Measurements from ENCODE around the gene ARL3.

Gene ARL3

DNA sequence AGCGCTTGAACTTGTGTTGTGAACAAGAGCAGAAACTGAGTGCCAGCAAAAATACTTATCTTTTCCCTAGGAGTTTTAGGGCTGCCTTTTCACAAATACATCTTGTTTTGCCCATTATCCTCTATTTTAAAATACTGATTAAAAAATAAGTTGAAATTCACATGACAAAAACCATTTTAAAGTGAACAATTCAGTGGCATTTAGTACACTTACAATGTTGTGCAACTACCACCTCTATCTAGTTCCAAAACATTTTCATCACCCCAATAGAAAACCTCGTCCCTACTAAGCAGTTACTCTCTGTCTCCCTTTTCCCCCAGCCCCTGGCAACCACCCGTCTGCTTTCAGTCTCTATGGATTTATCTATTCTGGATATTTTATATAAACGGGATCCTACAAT is 31.0 kb upstream of the ARL3 start:
- no peak for DNase-seq (ENCODE audit: low spot score)
- H3K36me3 ChIP-seq (replicated peaks in 1 of 2; ENCODE audit: control insufficient read depth in 2 of 2, insufficient read depth in 2 of 2, low read length in 2 of 2) = no peaks in the 10 kb centered on the region
- H3K4me1 ChIP-seq (ENCODE audit: control insufficient read depth in 2 of 2, insufficient read depth in 1 of 2, low read depth in 1 of 2, low read length in 2 of 2) = peaks cover 6% of the 10 kb centered on the region in 2 donors
- H2AK5ac ChIP-seq (ENCODE audit: low read depth, low read length) = no peak overlapping the region
- no peak overlapping the region for H3K9ac ChIP-seq (ENCODE audit: low read depth, low read length, poor library complexity)
- no peak overlapping the region for H3K4ac ChIP-seq (ENCODE audit: low read length)
- H3K14ac ChIP-seq (ENCODE audit: low read length) = no peak overlapping the region
- no peak overlapping the region for H3K23ac ChIP-seq (ENCODE audit: low read depth, low read length, poor library complexity)
- peaks cover 5% of the 10 kb centered on the region for H3K79me1 ChIP-seq (ENCODE audit: low read depth, low read length)
- H3K4me2 ChIP-seq (ENCODE audit: insufficient read depth, low read length, poor library complexity, severe bottlenecking) = no peak overlapping the region
- no peak overlapping the region for H4K8ac ChIP-seq (ENCODE audit: low read depth, low read length)
- no peak overlapping the region for H2BK12ac ChIP-seq (ENCODE audit: low read length)
- no peak overlapping the region for H4K91ac ChIP-seq (ENCODE audit: low read depth, low read length, poor library complexity)
- no peak overlapping the region for H2BK15ac ChIP-seq (ENCODE audit: low read length)
- no peak overlapping the region for H2BK5ac ChIP-seq (ENCODE audit: low read length)
- H3K27me3 ChIP-seq (ENCODE audit: control insufficient read depth in 3 of 3, insufficient read depth in 3 of 3, low read depth in 1 of 3, low read length in 3 of 3) = no peaks in the 10 kb centered on the region
- H3K9me3 ChIP-seq (replicated peaks in 1 of 2; ENCODE audit: control insufficient read depth in 2 of 2, insufficient read depth in 1 of 2, low read depth in 1 of 2, low read length in 2 of 2) = no peaks in the 10 kb centered on the region
- H2BK120ac ChIP-seq (ENCODE audit: low read depth, low read length) = no peak overlapping the region
- no peak overlapping the region for H2AFZ ChIP-seq (ENCODE audit: low read length)
- peak overlapping the region in 1 of 2 donors; percentile 82 for H3K4me3 ChIP-seq (ENCODE audit: low read length in 2 of 2)
- WGBS, 2 donors (ENCODE audit: extremely low coverage in 2 of 2, insufficient read length in 2 of 2, insufficient replicate concordance in 1 of 2) = no CpG with 5 or more reads among the region's 4 CpGs
- H3K27ac ChIP-seq (replicated peaks; ENCODE audit: low read length) = no peak overlapping the region
- no peak overlapping the region for H3K18ac ChIP-seq (ENCODE audit: low read length)

DNA sequence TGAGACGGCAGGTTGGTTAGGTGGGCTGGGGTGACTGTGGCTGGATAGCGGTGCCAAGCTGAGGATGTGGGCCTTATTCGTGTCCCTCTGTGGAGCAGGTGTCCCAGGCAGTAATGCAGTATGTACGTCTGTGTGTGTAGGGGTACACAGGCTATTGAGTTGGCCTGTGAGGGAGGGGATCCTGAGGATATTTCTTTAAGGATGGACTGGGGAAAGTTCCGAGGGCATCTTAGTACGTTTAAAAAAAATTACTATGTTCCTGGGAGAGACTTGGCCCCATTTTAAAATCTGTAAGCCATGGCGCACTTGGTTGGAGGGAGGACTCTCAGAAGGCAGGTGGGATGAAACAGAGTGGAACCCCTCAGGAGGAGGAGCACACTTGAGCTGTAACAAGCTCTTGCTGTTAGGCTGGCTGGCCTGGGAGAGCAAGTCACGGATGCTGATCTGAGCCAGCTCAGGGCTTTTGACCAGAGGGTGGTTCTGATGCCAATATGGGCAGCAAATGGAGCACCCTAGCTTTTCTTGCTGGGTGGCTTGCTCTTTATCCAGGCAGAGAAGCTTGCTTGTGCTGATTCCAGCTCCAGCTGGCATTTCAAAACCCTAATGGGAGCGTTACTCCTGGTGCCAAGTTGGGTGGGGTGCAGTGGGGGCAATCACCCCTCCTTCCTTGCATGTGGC is 30.3 kb upstream of the ARL3 start:
- no peaks in the 10 kb centered on the region for H3K27me3 ChIP-seq (ENCODE audit: control insufficient read depth in 3 of 3, insufficient read depth in 3 of 3, low read depth in 1 of 3, low read length in 3 of 3)
- peak overlapping the region; percentile 79 for H2AFZ ChIP-seq (ENCODE audit: low read length)
- H3K4ac ChIP-seq (ENCODE audit: low read length) = no peak overlapping the region
- no peak for DNase-seq (ENCODE audit: low spot score)
- H3K27ac ChIP-seq (replicated peaks; ENCODE audit: low read length) = no peak overlapping the region
- no peak overlapping the region for H4K8ac ChIP-seq (ENCODE audit: low read depth, low read length)
- WGBS, 2 donors (ENCODE audit: extremely low coverage in 2 of 2, insufficient read length in 2 of 2, insufficient replicate concordance in 1 of 2) = no CpG with 5 or more reads among the region's 9 CpGs
- H3K4me2 ChIP-seq (ENCODE audit: insufficient read depth, low read length, poor library complexity, severe bottlenecking) = peak overlapping the region; percentile 73
- H3K4me1 ChIP-seq (ENCODE audit: control insufficient read depth in 2 of 2, insufficient read depth in 1 of 2, low read depth in 1 of 2, low read length in 2 of 2) = peaks cover 6% of the 10 kb centered on the region in 2 donors
- H3K36me3 ChIP-seq (replicated peaks in 1 of 2; ENCODE audit: control insufficient read depth in 2 of 2, insufficient read depth in 2 of 2, low read length in 2 of 2) = no peaks in the 10 kb centered on the region
- H2BK120ac ChIP-seq (ENCODE audit: low read depth, low read length) = no peak overlapping the region
- H3K79me1 ChIP-seq (ENCODE audit: low read depth, low read length) = peaks cover 5% of the 10 kb centered on the region
- no peak overlapping the region for H2BK12ac ChIP-seq (ENCODE audit: low read length)
- peak overlapping the region; percentile 9 for H3K14ac ChIP-seq (ENCODE audit: low read length)
- H3K9me3 ChIP-seq (replicated peaks in 1 of 2; ENCODE audit: control insufficient read depth in 2 of 2, insufficient read depth in 1 of 2, low read depth in 1 of 2, low read length in 2 of 2) = no peaks in the 10 kb centered on the region
- peak overlapping the region; percentile 83 for H3K23ac ChIP-seq (ENCODE audit: low read depth, low read length, poor library complexity)
- peak overlapping the region; percentile 83 for H2AK5ac ChIP-seq (ENCODE audit: low read depth, low read length)
- peak overlapping the region; percentile 82 to 98 for H3K4me3 ChIP-seq (ENCODE audit: low read length in 2 of 2)
- peak overlapping the region; percentile 80 for H3K18ac ChIP-seq (ENCODE audit: low read length)
- peak overlapping the region; percentile 96 for H3K9ac ChIP-seq (ENCODE audit: low read depth, low read length, poor library complexity)
- H4K91ac ChIP-seq (ENCODE audit: low read depth, low read length, poor library complexity) = no peak overlapping the region
- H2BK5ac ChIP-seq (ENCODE audit: low read length) = peak overlapping the region; percentile 32
- H2BK15ac ChIP-seq (ENCODE audit: low read length) = no peak overlapping the region

DNA sequence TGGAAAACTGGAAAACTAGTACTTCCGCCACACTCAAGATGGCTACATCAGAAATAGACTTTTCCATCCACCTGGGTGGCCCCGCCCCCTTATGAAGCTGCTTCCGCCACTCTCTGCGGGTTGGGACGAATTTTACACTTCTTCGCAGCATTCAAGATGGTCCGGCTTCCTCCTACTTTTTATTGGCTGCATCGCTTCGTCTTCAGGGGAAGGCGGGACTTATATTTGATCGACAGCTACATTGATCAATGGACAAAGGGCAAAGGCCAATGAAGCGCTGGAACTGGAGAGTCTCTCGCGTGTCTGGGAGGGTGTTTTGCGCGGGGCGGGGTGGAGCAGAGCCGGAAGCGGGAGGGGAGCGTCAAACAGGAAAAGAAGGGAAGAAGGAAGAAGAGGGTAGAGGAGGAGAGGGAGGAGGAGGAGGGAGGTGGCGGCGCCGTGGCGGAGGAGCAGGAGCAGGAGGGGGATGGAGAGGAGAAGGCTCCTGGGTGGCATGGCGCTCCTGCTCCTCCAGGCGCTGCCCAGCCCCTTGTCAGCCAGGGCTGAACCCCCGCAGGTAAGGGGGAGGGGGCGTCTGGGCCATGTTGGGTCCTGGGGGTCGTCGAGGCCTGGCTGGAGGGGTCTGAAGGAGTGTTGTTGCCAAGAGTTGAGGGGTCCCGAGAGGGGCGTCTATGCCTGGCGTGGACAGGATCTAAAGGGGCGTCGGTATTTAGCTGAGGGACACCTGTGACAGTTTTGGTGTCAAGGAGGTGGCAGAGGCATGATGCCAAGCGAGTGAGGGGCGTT is 29.6 kb upstream of the ARL3 start, which contains the start of gene WBP1L:
TSS of gene WBP1L (plus strand) at position 361 of the 786 bp plus-strand sequence. CDS start at position 467, 106 bp downstream.
- Histone ChIP-seq H4K8ac (ENCODE audit: low read depth, low read length) (no peak within 1 kb of the TSS), H2BK120ac (ENCODE audit: low read depth, low read length) (no peak within 1 kb of the TSS), H2BK12ac (ENCODE audit: low read length) (no peak within 1 kb of the TSS), H2BK5ac (ENCODE audit: low read length) (peak within 1 kb of the TSS; percentile 32), H3K79me1 (ENCODE audit: low read depth, low read length) (peaks cover 5% of the 10 kb centered on the region), H2BK15ac (ENCODE audit: low read length) (no peak within 1 kb of the TSS), H3K4ac (ENCODE audit: low read length) (no peak within 1 kb of the TSS), H2AFZ (ENCODE audit: low read length) (peak within 1 kb of the TSS; percentile 79), H3K14ac (ENCODE audit: low read length) (peak within 1 kb of the TSS; percentile 9), H3K9ac (ENCODE audit: low read depth, low read length, poor library complexity) (peak within 1 kb of the TSS; percentile 96), H3K23ac (ENCODE audit: low read depth, low read length, poor library complexity) (peak within 1 kb of the TSS; percentile 83), H4K91ac (ENCODE audit: low read depth, low read length, poor library complexity) (no peak within 1 kb of the TSS), H3K4me3 (ENCODE audit: low read length in 2 of 2) (peak within 1 kb of the TSS; percentile 82 to 98), H3K18ac (ENCODE audit: low read length) (peak within 1 kb of the TSS; percentile 80), H2AK5ac (ENCODE audit: low read depth, low read length) (peak within 1 kb of the TSS; percentile 83), H3K4me1 (ENCODE audit: control insufficient read depth in 2 of 2, insufficient read depth in 1 of 2, low read depth in 1 of 2, low read length in 2 of 2) (peaks cover 6% of the 10 kb centered on the region in 2 donors), H3K27ac (replicated peaks; ENCODE audit: low read length) (no peak within 1 kb of the TSS), H3K9me3 (replicated peaks in 1 of 2; ENCODE audit: control insufficient read depth in 2 of 2, insufficient read depth in 1 of 2, low read depth in 1 of 2, low read length in 2 of 2) (no peaks in the 10 kb centered on the region), H3K4me2 (ENCODE audit: insufficient read depth, low read length, poor library complexity, severe bottlenecking) (peak within 1 kb of the TSS; percentile 73), H3K36me3 (replicated peaks in 1 of 2; ENCODE audit: control insufficient read depth in 2 of 2, insufficient read depth in 2 of 2, low read length in 2 of 2) (peaks cover 0 to 6% of the 10 kb centered on the region in 2 donors), H3K27me3 (ENCODE audit: control insufficient read depth in 3 of 3, insufficient read depth in 3 of 3, low read depth in 1 of 3, low read length in 3 of 3) (no peaks in the 10 kb centered on the region)
- DNase-seq (ENCODE audit: low spot score) = peak; percentile 98
- WGBS, 2 donors (ENCODE audit: extremely low coverage in 2 of 2, insufficient read length in 2 of 2, insufficient replicate concordance in 1 of 2) = no CpG with 5 or more reads among the region's 37 CpGs

DNA sequence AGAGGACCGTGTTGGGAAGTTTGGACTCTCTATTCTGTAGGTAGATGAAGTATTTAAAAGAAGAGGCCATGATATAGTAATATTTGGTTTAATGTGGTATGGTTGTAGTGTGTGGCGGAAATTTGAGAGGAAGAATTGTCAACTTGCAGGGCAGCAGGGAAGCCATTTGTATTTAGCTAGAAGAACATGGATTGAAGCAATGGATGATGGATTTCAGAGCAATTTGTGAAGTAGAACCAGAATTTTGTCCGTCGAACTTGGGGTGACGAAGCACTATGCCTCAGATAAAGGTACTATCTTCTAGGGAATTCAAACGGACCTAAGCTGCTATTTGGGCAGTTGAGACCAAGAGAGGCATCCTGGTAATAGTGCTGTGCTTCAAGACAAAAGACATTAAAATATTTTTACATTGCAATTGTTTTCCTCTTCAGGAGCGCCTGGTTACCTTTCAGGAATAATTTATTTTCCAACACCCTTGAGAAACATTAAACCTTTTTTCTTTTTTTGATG is 28.9 kb upstream of the ARL3 start:
- Histone ChIP-seq H3K23ac (ENCODE audit: low read depth, low read length, poor library complexity) (no peak overlapping the region), H2AFZ (ENCODE audit: low read length) (peak overlapping the region; percentile 78), H3K36me3 (replicated peaks in 1 of 2; ENCODE audit: control insufficient read depth in 2 of 2, insufficient read depth in 2 of 2, low read length in 2 of 2) (peaks cover 0 to 10% of the 10 kb centered on the region in 2 donors), H3K18ac (ENCODE audit: low read length) (no peak overlapping the region), H3K27ac (replicated peaks; ENCODE audit: low read length) (no peak overlapping the region), H4K8ac (ENCODE audit: low read depth, low read length) (no peak overlapping the region), H3K4ac (ENCODE audit: low read length) (no peak overlapping the region), H2BK120ac (ENCODE audit: low read depth, low read length) (no peak overlapping the region), H3K27me3 (ENCODE audit: control insufficient read depth in 3 of 3, insufficient read depth in 3 of 3, low read depth in 1 of 3, low read length in 3 of 3) (no peaks in the 10 kb centered on the region), H3K9ac (ENCODE audit: low read depth, low read length, poor library complexity) (no peak overlapping the region), H3K9me3 (replicated peaks in 1 of 2; ENCODE audit: control insufficient read depth in 2 of 2, insufficient read depth in 1 of 2, low read depth in 1 of 2, low read length in 2 of 2) (no peaks in the 10 kb centered on the region), H2BK12ac (ENCODE audit: low read length) (no peak overlapping the region), H3K4me3 (ENCODE audit: low read length in 2 of 2) (no peak overlapping the region), H3K4me1 (ENCODE audit: control insufficient read depth in 2 of 2, insufficient read depth in 1 of 2, low read depth in 1 of 2, low read length in 2 of 2) (peaks cover 6% of the 10 kb centered on the region in 2 donors), H2BK5ac (ENCODE audit: low read length) (no peak overlapping the region), H2BK15ac (ENCODE audit: low read length) (no peak overlapping the region), H2AK5ac (ENCODE audit: low read depth, low read length) (no peak overlapping the region), H3K79me1 (ENCODE audit: low read depth, low read length) (peaks cover 5% of the 10 kb centered on the region), H4K91ac (ENCODE audit: low read depth, low read length, poor library complexity) (no peak overlapping the region), H3K14ac (ENCODE audit: low read length) (no peak overlapping the region), H3K4me2 (ENCODE audit: insufficient read depth, low read length, poor library complexity, severe bottlenecking) (no peak overlapping the region)
- no peak for DNase-seq (ENCODE audit: low spot score)
- 100% methylated on average over 1 of the region's 7 CpGs for WGBS, 2 donors (ENCODE audit: extremely low coverage in 2 of 2, insufficient read length in 2 of 2, insufficient replicate concordance in 1 of 2)
